K562 (cell line): Measurements from ENCODE around the gene IGF2BP3. TPM values are rescaled to one million over a fixed set of nuclear protein-coding genes. Genes with fewer than 3 reads are reported as not detected.
A peak's percentile ranks its signal among the peaks of the same experiment; 100 is the strongest.

Source experiments
- ATAC-seq: fragments of 200-7000 bp; cut with Tn5 transposase; 3 replicates; pipeline ENCODE4 v1.9.1; 2020; ENCODE audit warnings: moderate library complexity
- BruUV-seq: library from RNA; stranded (reverse); fragments of 400-500 nt; replicated peaks from 2 replicates; lab custom pipeline; 2021; lab: Mats Ljungman, UMichigan
- CTCF ChIA-PET: fragments of 300-600 bp; formaldehyde crosslinking; extraction: SDS; loops from one replicate; lab custom pipeline; 2021; ENCODE audit warnings: low intra/inter-chr PET ratio; lab: Yijun Ruan, JAX
- POLR2A ChIA-PET: fragments of 300-600, 350-650 bp; sonication (Branson Sonifier 250); formaldehyde crosslinking; extraction: SDS; loops from one replicate; lab custom pipeline; 2021; ENCODE audit warnings: antibody characterized with exemption, inconsistent platforms; lab: Yijun Ruan, JAX
- DNase-seq, 4 experiments: peaks; one replicate each; pipeline versions ENCODE4 v3.0.0 to v3.0.0-alpha.2; 2011 to 2018; ENCODE audit warnings: low spot score in 3 of 4, mixed read lengths in 3 of 4; ENCODE audit errors: extremely low read depth in 1 of 4
- FAIRE-seq: peaks from 2 replicates; lab custom pipeline; 2011; peaks lifted over from hg19 to GRCh38; lab: Jason Lieb, UNC
- H2AFZ ChIP-seq: 2 replicates; pipeline ENCODE4 v1.6.0; 2011; ENCODE audit warnings: low read depth, low read length, control low read depth, inconsistent platforms
- H3K27ac ChIP-seq: fragments of 200-600 bp; 3 replicates; pipeline ENCODE4 v1.8.0; 2011; ENCODE audit warnings: low read depth, mild to moderate bottlenecking, control low read depth, inconsistent platforms, low read length, moderate library complexity, mixed read lengths; ENCODE audit errors: extremely low read depth
- H3K27me3 ChIP-seq, 2 experiments: fragments of 300-600 bp in 1 of 2; 2 replicates in 1 of 2; 3 replicates in 1 of 2; pipeline versions ENCODE4 v1.6.0 to v1.8.0; 2011; ENCODE audit warnings: inconsistent platforms in 2 of 2, low read length in 2 of 2, mild to moderate bottlenecking in 1 of 2, mixed read lengths in 1 of 2, moderate library complexity in 1 of 2; ENCODE audit not compliant: control insufficient read depth in 2 of 2, insufficient read depth in 2 of 2
- H3K36me3 ChIP-seq: fragments of 300-600 bp; 3 replicates; pipeline ENCODE4 v1.8.0; 2011; ENCODE audit warnings: mild to moderate bottlenecking, low read length, inconsistent platforms; ENCODE audit not compliant: control insufficient read depth, insufficient read depth
- H3K4me1 ChIP-seq, 2 experiments: fragments of 200-600 bp in 1 of 2; replicated peaks in 1 of 2; 2 replicates in 1 of 2; 3 replicates in 1 of 2; pipeline versions ENCODE4 v1.5.1 to v1.8.0; 2011; ENCODE audit warnings: inconsistent platforms in 2 of 2, low read length in 2 of 2, mild to moderate bottlenecking in 1 of 2, mixed read lengths in 1 of 2, moderate library complexity in 1 of 2; ENCODE audit not compliant: control insufficient read depth in 2 of 2, insufficient read depth in 2 of 2
- H3K4me2 ChIP-seq: 2 replicates; pipeline ENCODE4 v1.6.1; 2011; ENCODE audit warnings: low read length, control low read depth, inconsistent platforms, mixed read lengths; ENCODE audit not compliant: insufficient read depth
- H3K4me3 ChIP-seq: fragments of 200-600 bp; sonication (generic), shearing (Covaris generic); 2 replicates; pipeline ENCODE4 v1.5.1; 2016; ENCODE audit warnings: control low read depth, inconsistent platforms
- H3K79me2 ChIP-seq: fragments of 200-600 bp; 3 replicates; pipeline ENCODE4 v1.8.0; 2011; ENCODE audit warnings: low read length, inconsistent platforms; ENCODE audit not compliant: control insufficient read depth, insufficient read depth
- H3K9ac ChIP-seq, 2 experiments: 2 replicates each; pipeline versions ENCODE4 v1.6.0 to v1.6.1; 2011; ENCODE audit warnings: low read depth in 2 of 2, low read length in 2 of 2, control low read depth in 1 of 2, inconsistent platforms in 1 of 2, mild to moderate bottlenecking in 1 of 2, mixed read lengths in 1 of 2; ENCODE audit not compliant: insufficient read depth in 1 of 2
- H3K9me1 ChIP-seq: one replicate; pipeline ENCODE4 v1.6.0; 2011; ENCODE audit warnings: inconsistent platforms, mild to moderate bottlenecking, low read length, moderate library complexity; ENCODE audit not compliant: control insufficient read depth, insufficient read depth
- H3K9me3 ChIP-seq: replicated peaks from 2 replicates; pipeline ENCODE4 v1.5.1; 2011; ENCODE audit warnings: low read depth, low read length, inconsistent platforms; ENCODE audit not compliant: control insufficient read depth, insufficient read depth
- H4K20me1 ChIP-seq: replicated peaks from 2 replicates; pipeline ENCODE4 v1.6.1; 2011; ENCODE audit warnings: low read length, inconsistent platforms, mixed read lengths; ENCODE audit not compliant: control insufficient read depth, insufficient read depth
- CBFA2T3 ChIP-seq: fragments of 450-650 bp; IDR thresholded peaks from 2 replicates; pipeline ENCODE4 v1.6.1; 2017
- EP400 ChIP-seq: fragments of 450-650 bp; IDR thresholded peaks from 2 replicates; pipeline ENCODE4 v1.6.1; 2017; ENCODE audit warnings: antibody characterized with exemption, mild to moderate bottlenecking, moderate library complexity
- MITF ChIP-seq: IDR thresholded peaks from 2 replicates; pipeline ENCODE4 v1.6.1; 2014; ENCODE audit warnings: antibody characterized with exemption
- NFRKB ChIP-seq: fragments of 450-650 bp; IDR thresholded peaks from 2 replicates; pipeline ENCODE4 v1.6.1; 2016; ENCODE audit warnings: low read depth
- RB1 ChIP-seq: fragments of 450-650 bp; IDR thresholded peaks from 2 replicates; pipeline ENCODE4 v1.6.1; 2017; ENCODE audit warnings: low read depth, mild to moderate bottlenecking
- YY1 ChIP-seq, 3 experiments: IDR thresholded peaks; 2 replicates each; pipeline ENCODE4 v1.6.1; 2011; ENCODE audit warnings: low read length in 2 of 3, mild to moderate bottlenecking in 2 of 3, moderate library complexity in 2 of 3, borderline replicate concordance in 1 of 3, control low read depth in 1 of 3, low read depth in 1 of 3; ENCODE audit not compliant: insufficient read depth in 3 of 3, insufficient replicate concordance in 2 of 3, control insufficient read depth in 1 of 3, insufficient read length in 1 of 3; ENCODE audit errors: extremely low read depth in 1 of 3
- ZNF707 ChIP-seq: fragments of 250-450 bp; sonication (Bioruptor Pico); conservative IDR thresholded peaks from 2 replicates; pipeline ENCODE4 v1.8.0; 2022; ENCODE audit warnings: inconsistent platforms, mild to moderate bottlenecking, moderate library complexity
- WGBS: fragments of 100-300 bp; shearing (Covaris generic); methylation state at CpG from one replicate; pipeline ENCODE4 v1.1.6; 2016; ENCODE audit warnings: low coverage, mixed read lengths; ENCODE audit not compliant: insufficient coverage; ENCODE audit errors: missing lambda C conversion rate; 5-methylcytosine and 5-hydroxymethylcytosine counted together
- in situ Hi-C: fragments of 300-500 bp; cut with MboI; formaldehyde crosslinking; loops from 4 replicates; pipeline ENCODE4 v1.15.0; 2018; ENCODE audit warnings: inconsistent platforms, mixed read lengths
- intact Hi-C: fragments of 100-400 bp; cut with micrococcal nuclease; formaldehyde crosslinking; loops from 2 replicates; pipeline ENCODE4 v1.14.2; 2022
- polyA plus RNA-seq, 8 experiments: library from polyadenylated mRNA; depleted of rRNA in 4 of 8; stranded (reverse) in 5 of 8; unstranded in 3 of 8; fragments of >200 nt; fragmentation: Nextera tagmentation in 2 of 8; fragmentation: Illumina TruSeq in 1 of 8; extraction: Ambion mirVana in 2 of 8; extraction: Trizol in 1 of 8; gene quantifications; 2 replicates each; pipeline versions ENCODE4 v1.2.1 to v1.2.3, GENCODE V29; 2011 to 2014; ENCODE audit warnings: inconsistent platforms in 1 of 8, missing spikeins in 1 of 8
- total RNA-seq, 7 experiments: library from RNA; depleted of rRNA in 6 of 7; stranded (reverse); fragments of >200 nt in 6 of 7; fragmentation: Illumina TruSeq in 2 of 7; extraction: Trizol in 2 of 7; gene quantifications; 2 replicates each; pipeline versions ENCODE4 v1.2.1 to v1.2.3, GENCODE V29; 2011 to 2021; ENCODE audit warnings: low replicate concordance in 1 of 7
- TF ChIP-seq, protein P1 (sequence below), 2 experiments: fragments of 150-350 bp in 1 of 2; IDR thresholded peaks; 2 replicates each; pipeline ENCODE4 v1.6.1; 2012 to 2016; ENCODE audit warnings: low read depth in 2 of 2, low read length in 2 of 2, mild to moderate bottlenecking in 1 of 2, moderate library complexity in 1 of 2
- TF ChIP-seq, protein P2 (sequence below): fragments of 450-650 bp; IDR thresholded peaks from 2 replicates; pipeline ENCODE4 v1.6.1; 2016

The IGF2BP3 gene
- total and polyA plus RNA-seq, 9 of the 15 experiments (the other 6 are each of a cell fraction or from before 2014, with no cell fraction given) = 8.4 to 88.1 (median 61.2) TPM

DNA sequence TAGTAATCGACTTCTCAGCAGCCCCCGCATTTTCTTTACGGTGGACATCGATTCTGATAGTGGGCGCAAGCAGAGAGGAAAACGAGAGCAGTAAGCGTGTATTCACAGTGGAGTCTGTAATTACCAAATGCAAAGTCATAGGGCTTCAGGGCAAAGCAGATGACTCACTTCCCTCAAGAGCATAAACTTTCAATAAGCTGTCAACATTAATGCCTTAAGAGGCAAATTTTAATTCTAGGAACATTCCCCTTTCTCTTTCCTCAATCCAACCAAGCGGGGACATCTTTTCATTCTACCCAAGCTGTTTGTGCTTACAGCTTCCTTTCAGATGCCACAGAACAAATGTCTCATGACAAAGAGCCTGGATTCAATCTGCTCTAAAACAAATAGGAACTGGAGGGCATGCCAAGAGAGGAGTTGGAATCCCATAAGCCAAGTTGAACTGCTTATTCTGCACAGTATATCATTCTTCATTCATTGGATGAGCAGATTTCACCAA is 122.6 kb downstream of the IGF2BP3 start (continued):
- TF ChIP-seq RB1 = no peak

- in situ Hi-C loops (no loop called here), intact Hi-C loops (loop anchor here (5.0 kb wide), 1 partner anchor 185 kb away; the partner anchor contains the start of gene TRA2A)
- ATAC-seq (peak; percentile 87), FAIRE-seq (peak; percentile 83), DNase-seq (peak; percentile 51 to 83 (median 66))
- Histone ChIP-seq H4K20me1 (no peaks in the 10 kb centered on the region), H3K9me1 (no peaks in the 10 kb centered on the region), H3K4me2 (peak overlapping the region; percentile 53), H3K79me2 (peaks cover 9% of the 10 kb centered on the region; the same call in 2 of the 3 replicates), H3K4me3 (no peak overlapping the region; the same call in 1 of the 2 replicates), H3K9me3 (no peaks in the 10 kb centered on the region), H3K9ac (peak overlapping the region; percentile 6 to 35; a peak in 3 of 4 replicates), H3K4me1 (peaks cover 8 to 25% of the 10 kb centered on the region in 2 experiments), H3K36me3 (peaks cover 81% of the 10 kb centered on the region), H3K27ac (peak overlapping the region; percentile 87), H2AFZ (peak overlapping the region; percentile 7; the same call in 1 of the 2 replicates), H3K27me3 (no peaks in the 10 kb centered on the region)
- ChIA-PET POLR2A (interaction anchor here (0.9 to 2.6 kb wide), 6 partner anchors 9 to 182 kb away, joined by 4 to 9 read pairs (median 6); no protein-coding TSS in a partner anchor), CTCF (no interaction called here)
- BruUV-seq = TSS peak; percentile 12
- 20% methylated on average over 9 of the region's 9 CpGs for WGBS
- TF ChIP-seq, protein P1, sequence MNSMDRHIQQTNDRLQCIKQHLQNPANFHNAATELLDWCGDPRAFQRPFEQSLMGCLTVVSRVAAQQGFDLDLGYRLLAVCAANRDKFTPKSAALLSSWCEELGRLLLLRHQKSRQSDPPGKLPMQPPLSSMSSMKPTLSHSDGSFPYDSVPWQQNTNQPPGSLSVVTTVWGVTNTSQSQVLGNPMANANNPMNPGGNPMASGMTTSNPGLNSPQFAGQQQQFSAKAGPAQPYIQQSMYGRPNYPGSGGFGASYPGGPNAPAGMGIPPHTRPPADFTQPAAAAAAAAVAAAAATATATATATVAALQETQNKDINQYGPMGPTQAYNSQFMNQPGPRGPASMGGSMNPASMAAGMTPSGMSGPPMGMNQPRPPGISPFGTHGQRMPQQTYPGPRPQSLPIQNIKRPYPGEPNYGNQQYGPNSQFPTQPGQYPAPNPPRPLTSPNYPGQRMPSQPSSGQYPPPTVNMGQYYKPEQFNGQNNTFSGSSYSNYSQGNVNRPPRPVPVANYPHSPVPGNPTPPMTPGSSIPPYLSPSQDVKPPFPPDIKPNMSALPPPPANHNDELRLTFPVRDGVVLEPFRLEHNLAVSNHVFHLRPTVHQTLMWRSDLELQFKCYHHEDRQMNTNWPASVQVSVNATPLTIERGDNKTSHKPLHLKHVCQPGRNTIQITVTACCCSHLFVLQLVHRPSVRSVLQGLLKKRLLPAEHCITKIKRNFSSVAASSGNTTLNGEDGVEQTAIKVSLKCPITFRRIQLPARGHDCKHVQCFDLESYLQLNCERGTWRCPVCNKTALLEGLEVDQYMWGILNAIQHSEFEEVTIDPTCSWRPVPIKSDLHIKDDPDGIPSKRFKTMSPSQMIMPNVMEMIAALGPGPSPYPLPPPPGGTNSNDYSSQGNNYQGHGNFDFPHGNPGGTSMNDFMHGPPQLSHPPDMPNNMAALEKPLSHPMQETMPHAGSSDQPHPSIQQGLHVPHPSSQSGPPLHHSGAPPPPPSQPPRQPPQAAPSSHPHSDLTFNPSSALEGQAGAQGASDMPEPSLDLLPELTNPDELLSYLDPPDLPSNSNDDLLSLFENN (IDR thresholded peaks at IDR 0.05; ENCODE audit: low read depth in 2 of 2, low read length in 2 of 2) = no peak
- TF ChIP-seq YY1 (IDR thresholded peaks at IDR 0.05; ENCODE audit: borderline replicate concordance in 1 of 3, control insufficient read depth in 1 of 3, extremely low read depth in 1 of 3, insufficient read depth in 3 of 3, insufficient read length in 1 of 3, insufficient replicate concordance in 2 of 3, low read depth in 1 of 3, low read length in 2 of 3) (no peak), NFRKB (0 out of 2 replicates have a peak, but pooled peaks have one; percentile 44), EP400 (0 out of 2 replicates have a peak, but pooled peaks have one; percentile 18), CBFA2T3 (peak; percentile 56), MITF (no peak), ZNF707 (CRISPR knock-in tag) (no peak)
- TF ChIP-seq, protein P2, sequence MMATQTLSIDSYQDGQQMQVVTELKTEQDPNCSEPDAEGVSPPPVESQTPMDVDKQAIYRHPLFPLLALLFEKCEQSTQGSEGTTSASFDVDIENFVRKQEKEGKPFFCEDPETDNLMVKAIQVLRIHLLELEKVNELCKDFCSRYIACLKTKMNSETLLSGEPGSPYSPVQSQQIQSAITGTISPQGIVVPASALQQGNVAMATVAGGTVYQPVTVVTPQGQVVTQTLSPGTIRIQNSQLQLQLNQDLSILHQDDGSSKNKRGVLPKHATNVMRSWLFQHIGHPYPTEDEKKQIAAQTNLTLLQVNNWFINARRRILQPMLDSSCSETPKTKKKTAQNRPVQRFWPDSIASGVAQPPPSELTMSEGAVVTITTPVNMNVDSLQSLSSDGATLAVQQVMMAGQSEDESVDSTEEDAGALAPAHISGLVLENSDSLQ = no peak
These were observed 123.1 kb downstream of the IGF2BP3 start for GRCh38 chr7:23347033-23347681.
